B cell (primary cell): ENCODE results near the gene IFT43. TPM values are rescaled to one million over a fixed set of nuclear protein-coding genes. Genes with fewer than 3 reads are reported as not detected.

ENCODE experiments used
- ATAC-seq: fragments of 200-7000 bp; cut with Tn5 transposase; one replicate; pipeline ENCODE4 v1.10.0; 2021; ENCODE audit warnings: low read depth, mild to moderate bottlenecking, moderate number of reproducible peaks, moderate library complexity
- CTCF ChIA-PET: fragments of 350-600 bp; sonication (Branson Sonifier 250); formaldehyde crosslinking; loops from one replicate; lab custom pipeline; 2021; ENCODE audit warnings: antibody characterized with exemption, inconsistent platforms; lab: Charles Lee
- POLR2A ChIA-PET: fragments of 350-600 bp; sonication (Branson Sonifier 250); formaldehyde crosslinking; loops from one replicate; lab custom pipeline; 2021; ENCODE audit warnings: antibody characterized with exemption; lab: Charles Lee
- DNase-seq: peaks from one replicate; pipeline ENCODE4 v3.0.0; 2013
- H2AFZ ChIP-seq: 2 replicates; pipeline ENCODE4 v1.6.1; 2012; ENCODE audit warnings: mild to moderate bottlenecking, low read depth, low read length; ENCODE audit not compliant: insufficient read depth, poor library complexity, severe bottlenecking
- H3K27ac ChIP-seq, 2 donors: 1 replicate in 1 of 2; 2 replicates in 1 of 2; pipeline ENCODE4 v1.5.1; 2012 to 2013; ENCODE audit warnings: low read length in 2 of 2, mild to moderate bottlenecking in 2 of 2, moderate library complexity in 1 of 2
- H3K27me3 ChIP-seq, 4 experiments: fragments of 200-600 bp in 1 of 4; sonication (generic) in 1 of 4; replicated peaks in 1 of 4; 1 replicate in 2 of 4; 2 replicates in 2 of 4; pipeline versions ENCODE4 v1.6.1 to v1.7.0; 2013 to 2016; ENCODE audit warnings: low read length in 3 of 4, mild to moderate bottlenecking in 2 of 4, mixed read lengths in 1 of 4, moderate library complexity in 1 of 4; ENCODE audit not compliant: insufficient read depth in 4 of 4, control insufficient read depth in 3 of 4; ENCODE audit errors: control extremely low read depth in 1 of 4
- H3K36me3 ChIP-seq, 2 experiments: replicated peaks in 1 of 2; 1 replicate in 1 of 2; 2 replicates in 1 of 2; pipeline versions ENCODE4 v1.6.1 to v1.7.1; 2013; ENCODE audit warnings: low read length in 1 of 2; ENCODE audit not compliant: insufficient read depth in 2 of 2, control insufficient read depth in 1 of 2; ENCODE audit errors: control extremely low read depth in 1 of 2, extremely low read depth in 1 of 2
- H3K4me1 ChIP-seq, 2 donors: fragments of 200-600 bp in 1 of 2; sonication (generic) in 1 of 2; 1 replicate in 1 of 2; 2 replicates in 1 of 2; pipeline versions ENCODE4 v1.5.1 to v1.6.1; 2013 to 2017; ENCODE audit warnings: low read length in 2 of 2; ENCODE audit not compliant: control insufficient read depth in 2 of 2, insufficient read depth in 2 of 2
- H3K4me2 ChIP-seq: replicated peaks from 2 replicates; pipeline ENCODE3; 2012; ENCODE audit warnings: mild to moderate bottlenecking, low read depth, low read length; ENCODE audit not compliant: poor library complexity, severe bottlenecking
- H3K4me3 ChIP-seq, 5 experiments: fragments of 200-600 bp in 1 of 5; sonication (generic) in 1 of 5; 1 replicate in 3 of 5; 2 replicates in 2 of 5; pipeline versions ENCODE4 v1.5.1 to v1.7.0; 2011 to 2016; ENCODE audit warnings: low read length in 4 of 5, mild to moderate bottlenecking in 4 of 5, low read depth in 2 of 5, control low read depth in 1 of 5, moderate library complexity in 1 of 5; ENCODE audit not compliant: insufficient read depth in 1 of 5; ENCODE audit errors: control extremely low read depth in 1 of 5, extremely low read depth in 1 of 5
- H3K79me2 ChIP-seq: fragments of 200-600 bp; sonication (generic); one replicate; pipeline ENCODE4 v1.6.0; 2016; ENCODE audit warnings: low read length; ENCODE audit not compliant: control insufficient read depth, insufficient read depth
- H3K9ac ChIP-seq: fragments of 200-600 bp; sonication (generic); 2 replicates; pipeline ENCODE4 v1.6.1; 2017; ENCODE audit warnings: mild to moderate bottlenecking, low read length, moderate library complexity
- H3K9me3 ChIP-seq, 3 donors: one replicate each; pipeline versions ENCODE4 v1.6.1 to v1.7.1; 2013; ENCODE audit warnings: low read length in 2 of 3; ENCODE audit not compliant: control insufficient read depth in 2 of 3, insufficient read depth in 1 of 3; ENCODE audit errors: control extremely low read depth in 1 of 3
- H4K20me1 ChIP-seq: 2 replicates; pipeline ENCODE4 v1.6.0; 2012; ENCODE audit warnings: mild to moderate bottlenecking, low read length; ENCODE audit not compliant: insufficient read depth, control insufficient read depth, poor library complexity, severe bottlenecking
- H3K27ac Mint-ChIP-seq: one replicate; pipeline ENCODE4 v1.8.0; 2021; ENCODE audit warnings: mixed read lengths
- H3K27me3 Mint-ChIP-seq: one replicate; pipeline ENCODE4 v1.8.0; 2021; ENCODE audit warnings: mixed read lengths
- H3K4me1 Mint-ChIP-seq: one replicate; pipeline ENCODE4 v1.8.0; 2021; ENCODE audit warnings: mixed read lengths
- H3K4me3 Mint-ChIP-seq: one replicate; pipeline ENCODE4 v1.8.0; 2021; ENCODE audit warnings: mixed read lengths
- H3K9me3 Mint-ChIP-seq: one replicate; pipeline ENCODE4 v1.8.0; 2022; ENCODE audit warnings: mixed read lengths; ENCODE audit not compliant: insufficient read depth
- EZH2 ChIP-seq: IDR thresholded peaks from 2 replicates; pipeline ENCODE4 v1.6.1; 2012; ENCODE audit warnings: borderline replicate concordance, low read depth, mild to moderate bottlenecking, moderate library complexity, low read length; ENCODE audit not compliant: insufficient read depth, poor library complexity, severe bottlenecking
- WGBS: methylation state at CpG from one replicate; pipeline ENCODE4 v1.1.5; 2013; ENCODE audit warnings: missing lambda C conversion rate; ENCODE audit not compliant: insufficient coverage; 5-methylcytosine and 5-hydroxymethylcytosine counted together
- intact Hi-C: fragments of 100-400 bp; cut with micrococcal nuclease; formaldehyde crosslinking; loops from one replicate; pipeline ENCODE4 v1.10.0; 2022
- polyA plus RNA-seq: library from polyadenylated mRNA; depleted of rRNA; stranded (reverse); fragments of >200 nt; gene quantifications from 2 replicates; pipeline ENCODE4 v1.2.3, GENCODE V29; 2012
- total RNA-seq, 2 donors: library from RNA; stranded (reverse); fragments of 120-200 nt in 1 of 2; gene quantifications; 1 replicate in 1 of 2; 2 replicates in 1 of 2; pipeline versions ENCODE4 v1.2.3 to v1.2.4, GENCODE V29; 2013 to 2022
- TF ChIP-seq, protein P1 (sequence below): fragments of 200-600 bp; IDR thresholded peaks from one replicate; pipeline ENCODE4 v1.8.0; 2022; ENCODE audit warnings: antibody characterized with exemption, mild to moderate bottlenecking

The IFT43 gene
- total and polyA plus RNA-seq, 2 donors (not counting 1 experiment from before 2014, with no cell fraction given): 14.7 to 21.5 TPM

GRCh38 chr14:76006253-76006652 is 20.7 kb downstream of the IFT43 start:
- ATAC-seq: no peak
- Histone ChIP-seq H3K4me3 (no peak overlapping the region), H4K20me1 (no peaks in the 10 kb centered on the region), H2AFZ (no peak overlapping the region), H3K4me2 (no peak overlapping the region), H3K36me3 (peaks cover 5 to 25% of the 10 kb centered on the region in 2 experiments), H3K79me2 (no peaks in the 10 kb centered on the region), H3K27ac (no peak overlapping the region), H3K27me3 (no peaks in the 10 kb centered on the region), H3K9me3 (peaks cover 4 to 9% (median 6%) of the 10 kb centered on the region in 3 donors), H3K9ac (no peak overlapping the region), H3K4me1 (no peaks in the 10 kb centered on the region)
- Mint-ChIP-seq H3K27me3 (no peaks in the 10 kb centered on the region), H3K9me3 (peaks cover 8% of the 10 kb centered on the region), H3K4me3 (no peak overlapping the region), H3K4me1 (no peaks in the 10 kb centered on the region), H3K27ac (no peak overlapping the region)
- ChIA-PET POLR2A (no interaction called here), CTCF (interaction anchor here (0.7 to 1.6 kb wide), 5 partner anchors 30 to 609 kb away, joined by 3 to 4 read pairs (median 4); no protein-coding TSS in a partner anchor)
- TF ChIP-seq, protein P1, sequence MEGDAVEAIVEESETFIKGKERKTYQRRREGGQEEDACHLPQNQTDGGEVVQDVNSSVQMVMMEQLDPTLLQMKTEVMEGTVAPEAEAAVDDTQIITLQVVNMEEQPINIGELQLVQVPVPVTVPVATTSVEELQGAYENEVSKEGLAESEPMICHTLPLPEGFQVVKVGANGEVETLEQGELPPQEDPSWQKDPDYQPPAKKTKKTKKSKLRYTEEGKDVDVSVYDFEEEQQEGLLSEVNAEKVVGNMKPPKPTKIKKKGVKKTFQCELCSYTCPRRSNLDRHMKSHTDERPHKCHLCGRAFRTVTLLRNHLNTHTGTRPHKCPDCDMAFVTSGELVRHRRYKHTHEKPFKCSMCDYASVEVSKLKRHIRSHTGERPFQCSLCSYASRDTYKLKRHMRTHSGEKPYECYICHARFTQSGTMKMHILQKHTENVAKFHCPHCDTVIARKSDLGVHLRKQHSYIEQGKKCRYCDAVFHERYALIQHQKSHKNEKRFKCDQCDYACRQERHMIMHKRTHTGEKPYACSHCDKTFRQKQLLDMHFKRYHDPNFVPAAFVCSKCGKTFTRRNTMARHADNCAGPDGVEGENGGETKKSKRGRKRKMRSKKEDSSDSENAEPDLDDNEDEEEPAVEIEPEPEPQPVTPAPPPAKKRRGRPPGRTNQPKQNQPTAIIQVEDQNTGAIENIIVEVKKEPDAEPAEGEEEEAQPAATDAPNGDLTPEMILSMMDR: no peak
- no peak for TF ChIP-seq EZH2
- DNase-seq: no peak
- intact Hi-C loops: no loop called here
- WGBS: 100% methylated on average over 1 of the region's 2 CpGs

- no CpG with 5 or more reads among the region's 1 CpG for WGBS
- no peaks in the 10 kb centered on the region for H3K4me1 ChIP-seq
- peaks cover 4 to 9% (median 6%) of the 10 kb centered on the region in 3 donors for H3K9me3 ChIP-seq
- H3K27ac ChIP-seq: no peak overlapping the region
- ATAC-seq (no peak), DNase-seq (no peak)
- Mint-ChIP-seq H3K4me3 (no peak overlapping the region), H3K27ac (no peak overlapping the region), H3K4me1 (no peaks in the 10 kb centered on the region), H3K27me3 (no peaks in the 10 kb centered on the region), H3K9me3 (peaks cover 8% of the 10 kb centered on the region)
- no peak overlapping the region for H3K9ac ChIP-seq
- no peak overlapping the region for H2AFZ ChIP-seq
- no peaks in the 10 kb centered on the region for H4K20me1 ChIP-seq
- intact Hi-C loops: no loop called here
- no peak overlapping the region for H3K4me2 ChIP-seq
- CTCF ChIA-PET: interaction anchor here (0.6 to 1.6 kb wide), 3 partner anchors 24 to 299 kb away, joined by 3 to 5 read pairs (median 4); no protein-coding TSS in a partner anchor
- POLR2A ChIA-PET: no interaction called here
- no peak for TF ChIP-seq EZH2
- TF ChIP-seq, protein P1: no peak
- H3K36me3 ChIP-seq: peaks cover 2 to 25% of the 10 kb centered on the region in 2 experiments
- H3K27me3 ChIP-seq: no peaks in the 10 kb centered on the region
- H3K4me3 ChIP-seq: no peak overlapping the region
- no peaks in the 10 kb centered on the region for H3K79me2 ChIP-seq
These were observed 21.8 kb downstream of the IFT43 start for GRCh38 chr14:76007379-76007778.
